HG03460 (cell line): Measurements from ENCODE around the gene OR6B3.

ENCODE experiments used
- ATAC-seq: cut with Tn5 transposase; IDR thresholded peaks from one replicate; pipeline ENCODE4 v1.9.1; 2021; ENCODE audit not compliant: unreplicated experiment

The OR6B3 gene

DNA sequence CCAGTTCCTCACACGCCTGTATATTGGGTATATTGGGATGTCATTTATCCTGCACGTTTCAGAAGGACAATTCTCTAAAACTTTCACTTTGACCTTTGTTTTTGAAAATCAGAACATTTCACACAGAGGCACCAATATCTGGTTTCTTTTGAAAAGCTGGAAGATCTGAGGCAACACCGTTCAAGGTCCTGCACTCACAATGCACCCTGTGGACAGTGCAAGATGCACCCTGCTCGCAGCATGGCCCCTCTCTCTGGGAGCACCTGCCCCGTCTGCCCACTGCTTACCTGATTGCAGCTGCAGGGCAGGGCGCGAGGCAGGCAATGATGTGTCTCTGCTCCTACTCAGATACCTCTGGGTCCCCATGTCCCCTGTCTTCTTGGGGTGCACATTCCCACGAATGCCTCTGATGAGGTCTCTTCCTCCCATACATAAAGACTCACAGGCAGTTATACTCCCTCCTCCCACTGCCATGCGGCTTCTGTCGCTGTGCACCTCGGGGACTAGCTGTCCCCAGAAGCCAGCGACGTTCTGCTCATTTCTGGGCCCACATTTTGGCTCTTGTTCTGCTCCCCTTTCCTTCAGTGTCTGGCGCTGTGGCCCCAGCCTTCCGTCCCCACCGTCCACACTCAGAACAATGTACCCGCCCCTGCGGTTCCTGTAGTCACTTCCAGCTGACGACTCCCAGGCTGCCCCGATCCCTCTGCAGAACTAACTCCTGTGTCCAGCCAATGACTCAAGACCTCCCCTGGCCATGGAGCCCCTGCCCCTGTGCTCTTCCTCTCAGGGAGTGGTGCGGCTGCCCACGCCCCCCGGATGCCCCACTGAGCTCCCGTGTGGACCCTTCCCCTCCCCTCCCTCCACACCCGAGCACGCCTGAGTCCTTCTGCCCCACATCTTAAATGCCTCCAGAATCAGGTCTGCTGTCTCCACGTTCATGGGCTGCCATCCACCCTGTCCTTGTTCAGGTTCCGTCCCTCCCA is at the start of gene OR6B3:
Gene OR6B3, minus strand, starts transcription at position 349 of the 983 bp plus-strand sequence.
- ATAC-seq = no peak

DNA sequence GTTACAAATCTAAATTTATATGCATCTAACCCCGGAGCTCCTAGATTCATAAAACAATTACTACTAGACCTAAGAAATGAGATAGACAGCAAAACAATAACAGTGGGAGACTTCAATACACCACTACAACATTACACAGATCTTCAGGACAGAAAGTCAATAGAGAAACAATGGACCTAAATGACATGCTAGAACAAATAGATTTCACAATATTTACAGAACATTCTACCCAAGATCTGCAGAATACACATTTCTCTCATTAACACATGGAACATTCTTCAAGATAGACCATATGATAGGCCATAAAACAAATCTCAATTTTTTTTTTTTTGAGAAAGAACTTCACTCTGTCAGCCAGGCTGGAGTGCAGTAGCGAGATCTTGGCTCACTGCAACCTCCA is 45.0 kb upstream of the OR6B3 start:
- ATAC-seq = no peak

DNA sequence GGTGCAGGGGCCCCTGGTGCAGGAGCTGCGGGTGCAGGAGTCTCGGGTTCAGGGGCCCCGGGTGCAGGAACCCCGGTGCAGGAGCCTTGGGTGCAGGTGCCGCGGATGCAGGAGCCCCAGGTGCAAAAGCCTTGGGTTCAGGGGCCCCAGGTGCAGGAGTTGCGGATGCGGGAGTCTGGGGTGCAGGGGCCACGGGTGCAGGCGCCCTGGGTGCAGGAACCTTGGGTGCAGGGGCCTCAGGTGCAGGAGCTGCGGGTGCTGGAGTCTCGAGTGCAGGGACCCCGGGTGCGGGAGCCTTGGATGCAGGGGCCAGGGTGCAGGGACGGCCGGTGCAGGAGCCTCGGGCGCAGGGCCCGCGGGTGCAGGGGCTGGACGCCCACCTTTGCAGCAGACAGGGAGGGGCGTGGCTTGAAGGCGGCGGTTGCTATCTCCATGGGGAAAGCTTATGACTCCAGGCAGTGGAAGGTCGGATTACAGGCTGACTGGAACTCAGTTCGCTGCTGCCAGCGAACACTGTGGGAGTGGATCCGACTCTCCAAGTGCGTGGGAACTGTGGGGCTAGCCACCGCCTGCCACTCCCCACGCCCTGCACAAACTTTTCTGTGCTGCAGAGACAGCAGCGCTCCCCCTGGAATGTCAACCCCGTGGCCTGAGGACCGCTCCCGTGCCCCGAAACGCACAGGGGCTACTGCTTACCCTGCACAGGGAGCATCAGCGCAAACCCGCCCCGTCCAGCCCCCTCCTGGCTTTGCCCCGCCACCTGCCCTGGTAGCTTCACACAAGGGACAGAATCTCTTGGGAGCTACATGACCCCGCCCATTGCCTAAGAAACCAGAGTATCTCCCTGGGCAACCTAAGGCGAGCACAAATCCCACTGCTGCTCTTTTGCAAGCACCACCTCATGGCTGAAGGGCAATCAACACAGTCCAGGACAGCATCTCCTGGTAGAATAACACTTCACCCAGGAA is 42.5 kb upstream of the OR6B3 start:
- no peak for ATAC-seq

DNA sequence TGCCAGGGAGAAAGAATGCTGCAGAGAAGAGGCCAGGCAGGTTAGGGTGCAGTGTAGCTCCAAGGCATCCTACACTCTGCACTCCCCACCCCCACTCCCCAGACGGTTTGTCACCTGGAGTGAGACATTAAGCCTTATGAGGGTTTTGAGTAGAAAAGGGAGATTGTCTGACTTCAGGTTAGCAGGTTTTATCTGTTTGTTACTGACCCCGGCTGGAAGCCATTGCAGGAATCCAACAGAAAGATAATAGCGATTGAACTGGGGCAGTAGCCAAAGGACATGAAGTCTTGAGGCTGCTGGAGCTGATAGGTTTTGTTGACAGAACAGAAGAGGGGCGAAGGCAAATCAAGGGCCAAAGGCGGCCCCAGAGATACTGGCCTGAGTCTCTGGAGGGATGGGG is 36.0 kb upstream of the OR6B3 start:
- no peak for ATAC-seq

DNA sequence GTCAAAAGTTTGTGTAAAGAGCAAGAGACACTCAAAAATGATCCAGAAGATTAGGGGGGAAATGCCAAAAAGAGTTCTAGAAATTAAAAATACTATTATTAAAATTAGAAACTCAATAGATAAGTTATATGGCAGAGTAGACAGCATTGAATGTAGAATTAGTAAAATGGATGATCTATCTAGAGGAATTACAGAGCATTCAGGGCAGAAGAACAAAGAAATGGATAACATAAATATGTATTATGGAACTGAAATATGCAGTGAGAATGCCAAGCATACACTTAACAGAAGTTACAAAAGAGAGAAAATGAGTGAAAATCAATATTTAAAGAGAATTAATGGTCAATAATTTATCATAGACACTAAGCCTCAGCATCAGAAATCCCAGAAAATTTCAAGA is 33.2 kb upstream of the OR6B3 start:
- no peak for ATAC-seq

DNA sequence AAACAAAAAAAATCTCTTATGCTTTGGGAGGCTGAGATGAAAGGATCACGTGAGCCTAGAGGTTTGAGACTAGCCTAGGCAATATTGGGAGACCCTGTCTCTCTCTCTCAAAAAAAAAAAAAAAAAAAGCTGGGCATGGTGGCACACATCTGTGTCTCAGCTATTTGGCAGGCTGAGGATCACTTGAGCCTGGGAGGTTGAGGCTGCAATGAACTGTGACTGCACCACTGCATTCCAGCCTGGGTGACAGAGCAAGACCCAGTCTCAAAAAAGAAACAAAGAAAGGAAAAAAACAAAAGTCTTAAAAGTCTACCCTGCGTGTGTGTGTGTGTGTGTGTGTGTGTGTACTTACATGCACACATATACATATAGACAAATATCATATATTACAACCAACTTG is 25.3 kb upstream of the OR6B3 start:
- no peak for ATAC-seq

DNA sequence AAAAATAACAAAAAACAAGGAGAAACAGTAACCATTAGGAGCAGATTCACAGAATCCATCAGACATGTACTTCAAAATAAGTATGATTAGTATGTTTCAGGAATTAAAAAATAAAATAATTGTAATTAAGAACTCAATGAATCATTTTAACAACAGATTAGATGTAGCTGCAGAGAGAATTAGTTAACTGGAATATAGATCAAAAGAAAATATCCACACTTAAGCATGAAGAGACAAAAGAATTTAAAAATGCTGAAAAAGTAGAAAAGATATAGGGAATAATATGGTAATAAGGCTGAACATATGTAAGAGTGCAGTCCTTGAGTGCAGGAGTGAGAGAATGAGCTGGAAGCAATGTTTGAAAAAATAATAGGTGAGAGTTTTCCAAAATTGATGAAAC is 24.1 kb upstream of the OR6B3 start:
- ATAC-seq = no peak

DNA sequence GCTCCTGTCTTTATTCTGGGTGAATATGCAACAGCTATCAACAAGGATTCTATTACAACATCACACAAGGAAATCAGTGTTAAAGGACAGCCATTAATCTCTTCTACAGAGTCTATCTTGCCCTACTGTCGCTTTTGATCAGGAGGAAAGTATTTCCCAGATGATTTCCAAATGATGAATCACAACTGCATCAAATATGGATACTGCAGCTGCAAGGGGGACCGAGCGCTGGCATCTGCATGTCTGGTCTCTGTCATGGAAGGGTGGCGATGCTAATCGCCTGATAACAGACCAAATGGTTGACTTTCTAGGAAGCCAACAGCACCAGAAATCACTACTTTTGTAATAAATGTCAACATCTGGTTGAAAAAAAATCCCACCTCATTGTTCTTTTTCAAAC is 21.2 kb upstream of the OR6B3 start:
- ATAC-seq = no peak

DNA sequence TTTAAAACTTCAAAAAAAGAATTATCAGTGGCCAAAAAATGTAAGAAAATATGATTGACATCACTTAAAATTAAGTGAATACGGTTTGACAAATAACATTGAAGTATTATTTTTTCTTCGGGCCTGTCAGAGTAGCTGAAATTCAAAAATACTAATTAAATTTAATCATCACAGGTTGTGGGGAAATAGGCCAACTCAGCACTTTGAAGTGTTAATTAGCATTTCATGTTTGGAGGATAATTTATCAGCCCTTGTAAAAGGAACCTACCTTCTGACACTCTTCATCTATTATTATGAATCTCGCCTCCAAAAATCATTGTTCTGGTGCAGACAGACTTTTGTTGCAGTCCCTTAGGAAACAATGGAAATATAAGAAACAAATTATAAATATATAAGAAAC is 17.6 kb upstream of the OR6B3 start:
- no peak for ATAC-seq

DNA sequence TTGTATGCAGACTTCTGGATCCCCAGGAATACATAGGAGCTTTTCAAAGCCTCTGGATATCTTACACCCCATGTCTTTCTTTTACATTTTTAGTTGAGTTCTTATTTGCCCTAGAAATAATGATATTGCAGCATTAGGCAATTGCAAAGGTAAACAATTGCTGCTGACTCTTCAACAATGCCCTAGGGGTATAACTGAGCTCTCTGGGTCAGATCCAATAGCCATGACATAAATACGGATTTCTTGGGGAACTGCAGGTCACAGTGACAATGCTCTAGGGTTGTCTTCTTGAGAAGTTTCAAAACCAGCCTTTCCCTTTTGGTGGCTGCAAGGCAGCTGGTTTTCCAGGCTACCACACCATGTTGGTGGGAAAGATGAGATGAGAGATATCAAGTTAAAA is 16.5 kb upstream of the OR6B3 start:
- no peak for ATAC-seq

DNA sequence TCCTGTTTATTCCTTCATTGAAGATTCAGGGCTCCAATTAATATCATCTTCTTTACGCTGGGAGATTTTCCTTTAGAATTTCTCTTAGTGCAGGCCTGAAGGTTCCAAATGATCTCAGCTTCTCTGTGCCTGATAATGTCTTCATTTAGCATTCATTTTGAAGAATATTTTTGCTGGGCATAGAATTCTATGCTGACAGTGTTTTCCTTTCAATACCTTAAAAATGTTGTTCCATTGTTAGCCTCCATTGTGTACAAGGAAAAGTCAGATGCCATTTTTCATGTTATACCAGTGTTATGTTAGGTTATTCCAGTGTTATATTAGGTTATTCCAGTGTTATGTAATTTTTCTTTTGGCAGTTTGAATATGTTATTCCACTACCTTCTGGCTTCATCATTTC is 14.9 kb upstream of the OR6B3 start:
- no peak for ATAC-seq

DNA sequence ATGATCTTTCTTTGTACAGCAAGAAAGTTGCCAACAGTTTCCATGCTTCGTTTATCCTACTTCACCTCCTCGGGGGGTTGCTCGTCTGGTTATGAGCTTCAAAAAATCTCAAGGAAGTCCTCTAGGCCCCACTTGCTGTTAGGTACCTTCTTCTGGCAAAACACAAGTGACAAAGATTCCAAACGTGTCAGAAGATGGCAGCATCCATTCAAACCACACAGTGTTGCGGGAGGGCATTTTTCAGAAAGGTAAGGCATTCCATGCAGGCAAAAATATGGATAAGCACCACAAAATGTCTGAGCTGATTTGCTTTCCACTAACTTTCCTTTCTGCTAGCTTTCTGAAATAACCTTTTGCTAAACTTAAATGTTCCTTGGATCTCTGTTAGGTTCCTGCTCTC is 13.2 kb upstream of the OR6B3 start:
- ATAC-seq = no peak

DNA sequence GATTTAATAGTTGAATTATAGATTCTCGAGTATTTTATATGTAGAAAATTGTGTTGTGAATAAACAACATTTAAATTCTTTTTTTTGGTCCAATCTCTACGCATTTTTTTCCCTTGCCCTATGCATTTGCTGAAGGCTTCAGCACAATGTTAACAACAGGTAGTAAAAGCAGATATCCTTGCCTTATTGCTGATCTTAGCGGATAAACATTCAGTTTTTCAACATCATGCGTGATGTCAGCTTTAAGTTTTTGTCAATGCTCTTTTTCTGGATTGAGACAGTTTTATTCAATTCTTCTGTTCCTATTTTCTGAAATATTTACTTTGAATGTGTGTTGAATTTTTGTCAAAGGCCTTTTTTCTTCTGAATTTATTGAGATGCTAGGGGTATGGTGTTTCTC is 11.6 kb upstream of the OR6B3 start:
- no peak for ATAC-seq

DNA sequence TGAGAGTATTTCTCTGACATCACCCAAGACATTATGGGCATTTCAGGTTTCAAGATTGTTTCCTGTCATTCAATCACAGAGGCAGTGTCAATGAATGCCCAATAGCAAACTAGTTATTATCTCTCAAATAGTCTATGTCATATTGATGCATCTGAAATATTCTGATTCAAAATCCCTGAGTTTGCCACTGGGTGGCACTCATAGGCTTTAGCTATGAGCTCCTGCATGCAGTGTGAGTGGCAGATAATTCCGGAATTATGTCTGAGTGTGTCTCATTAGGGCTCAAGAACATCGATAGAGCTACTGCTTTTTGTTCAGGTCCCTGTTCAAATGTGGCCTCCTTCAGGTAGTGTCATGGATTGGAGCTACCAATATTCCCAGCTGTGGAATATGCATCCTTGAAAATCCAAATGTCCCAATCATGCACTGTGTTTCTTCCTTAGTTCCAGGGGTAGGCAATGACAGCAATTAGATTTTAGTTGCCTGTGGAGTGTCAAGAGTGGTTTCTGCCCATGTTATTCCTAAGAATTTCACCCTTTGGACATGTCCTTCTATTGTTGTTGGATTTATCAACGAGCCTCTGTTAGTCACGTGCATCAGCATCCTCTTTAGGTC is 7.8 kb upstream of the OR6B3 start:
- ATAC-seq = no peak

DNA sequence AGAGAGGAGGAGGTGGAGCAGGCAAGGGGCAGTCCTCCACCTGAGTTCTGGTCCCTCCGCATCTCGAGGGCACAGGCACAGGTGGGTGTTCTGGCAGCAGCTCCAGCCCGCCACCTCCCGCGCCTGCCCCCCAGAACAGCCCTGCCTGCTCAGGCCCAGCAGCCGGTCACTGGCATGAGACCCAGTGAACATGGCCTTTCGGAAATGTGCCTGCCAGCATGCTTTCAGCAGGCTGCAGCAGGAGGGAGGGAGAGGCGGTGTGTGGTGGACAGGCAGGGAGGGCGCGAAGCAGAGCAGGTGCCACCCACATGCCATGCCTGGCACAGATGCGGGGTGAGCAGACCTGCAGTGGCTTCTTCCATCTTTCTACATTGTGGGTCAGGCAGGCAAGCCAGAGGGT is 3.4 kb upstream of the OR6B3 start:
- ATAC-seq = no peak

DNA sequence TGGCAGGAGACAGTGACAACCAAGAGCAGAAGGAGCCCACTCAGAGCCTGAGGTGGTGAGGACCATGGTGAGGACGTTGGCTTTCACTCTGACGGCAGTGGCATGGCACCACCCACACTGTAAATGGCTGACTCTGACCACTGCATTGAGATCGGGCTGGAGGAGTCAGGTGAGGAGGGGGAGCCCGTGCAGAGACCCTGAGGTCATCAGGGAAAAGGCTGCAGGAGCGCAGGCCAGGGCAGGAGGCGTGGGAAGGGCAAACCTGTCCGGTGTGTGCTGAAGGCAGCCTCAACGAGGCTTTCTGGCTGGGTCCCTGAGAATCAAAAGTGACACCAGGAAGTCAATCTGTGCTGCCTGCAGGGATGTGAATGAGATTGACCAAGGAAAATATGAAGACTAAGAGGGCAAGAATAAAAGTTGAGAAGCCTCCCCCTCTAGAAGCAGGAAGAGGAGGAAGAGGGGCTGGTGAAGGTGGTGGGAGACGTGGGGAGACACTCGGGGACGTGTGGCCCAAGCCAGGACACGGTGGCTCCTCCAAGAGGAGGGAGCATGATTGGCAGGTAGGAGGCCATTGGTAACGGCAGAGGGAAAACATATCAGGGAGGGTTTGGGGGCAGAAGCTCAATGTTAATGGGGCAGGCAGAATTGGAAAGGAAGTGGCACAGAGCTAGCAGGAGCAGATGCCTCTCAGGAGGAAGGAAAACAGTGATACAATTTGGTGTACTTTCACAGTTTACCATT is 2.0 kb upstream of the OR6B3 start:
- no peak for ATAC-seq

DNA sequence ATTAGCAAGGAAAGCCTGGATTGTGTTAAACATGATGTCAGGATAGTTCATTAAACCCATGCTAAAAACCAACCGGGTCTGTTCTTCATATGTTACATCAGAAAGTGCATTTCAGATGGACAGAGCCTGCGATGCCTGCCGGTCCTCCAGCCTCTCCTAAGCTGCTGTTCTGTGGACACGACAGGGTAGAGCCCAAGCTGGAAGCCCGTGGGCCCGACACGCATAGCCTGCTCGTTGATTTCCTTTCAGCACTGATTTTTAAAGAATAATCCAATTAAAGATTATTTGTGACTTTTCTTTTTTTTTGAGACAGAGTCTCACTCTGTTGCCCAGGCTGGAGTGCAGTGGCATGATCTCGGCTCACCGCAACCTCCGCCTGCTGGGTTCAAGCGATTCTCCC is 797 bp downstream of the OR6B3 start:
- ATAC-seq = no peak

DNA sequence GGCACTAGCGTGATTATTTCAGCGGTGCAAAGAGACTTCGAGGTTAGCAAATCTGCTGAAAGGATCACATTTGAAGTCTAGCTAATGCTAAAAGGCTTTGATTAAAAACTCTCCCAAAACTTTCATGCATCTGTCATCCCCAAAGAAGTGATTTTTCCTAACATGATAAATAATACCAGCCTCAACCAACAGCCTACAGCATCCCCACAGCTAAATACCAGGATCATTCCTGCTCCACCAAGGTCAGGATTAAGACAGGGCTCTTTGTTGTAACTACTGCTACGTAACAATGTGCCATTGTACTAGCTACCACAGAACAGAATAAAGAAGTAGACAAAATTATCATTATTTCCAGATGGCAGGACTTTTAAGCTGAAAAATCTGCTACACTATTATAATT is 1.6 kb downstream of the OR6B3 start:
- no peak for ATAC-seq

DNA sequence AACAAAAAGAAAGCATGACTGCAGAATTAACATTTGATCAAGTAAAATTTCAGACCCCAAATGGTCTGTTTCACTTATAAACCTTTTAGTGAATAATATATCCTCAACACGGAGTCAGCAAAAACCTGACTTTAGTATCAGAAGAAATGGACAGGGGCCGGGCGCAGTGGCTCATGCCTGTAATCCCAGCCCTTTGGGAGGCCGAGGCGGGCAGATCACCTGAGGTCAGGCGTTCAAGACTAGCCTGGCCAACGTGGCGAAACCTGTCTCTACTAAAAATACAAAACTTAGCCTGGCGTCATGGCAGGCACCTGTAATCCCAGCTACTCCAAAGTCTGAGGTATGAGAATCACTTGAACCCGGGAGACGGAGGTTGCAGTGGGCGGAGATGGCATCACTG is 3.0 kb downstream of the OR6B3 start:
- no peak for ATAC-seq

DNA sequence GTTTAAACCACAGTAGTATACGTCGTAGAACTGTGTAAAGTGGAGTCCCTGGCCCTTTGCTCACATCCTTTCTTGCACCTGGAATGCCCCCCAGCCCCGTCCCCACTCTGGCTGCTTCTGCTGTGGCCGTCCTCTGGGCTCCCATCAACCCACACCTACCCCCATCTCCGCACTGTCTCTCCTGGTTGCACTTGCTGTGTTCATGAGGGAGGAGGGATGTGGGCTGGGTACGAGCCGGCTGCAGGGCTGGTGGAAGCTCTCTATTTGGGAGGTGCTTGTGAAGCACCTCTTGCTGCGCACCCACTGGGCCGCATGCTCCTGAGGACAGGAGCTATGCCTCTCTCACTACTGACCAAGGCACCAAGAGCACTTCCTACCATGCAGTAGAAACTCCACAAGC is 5.1 kb downstream of the OR6B3 start:
- no peak for ATAC-seq

DNA sequence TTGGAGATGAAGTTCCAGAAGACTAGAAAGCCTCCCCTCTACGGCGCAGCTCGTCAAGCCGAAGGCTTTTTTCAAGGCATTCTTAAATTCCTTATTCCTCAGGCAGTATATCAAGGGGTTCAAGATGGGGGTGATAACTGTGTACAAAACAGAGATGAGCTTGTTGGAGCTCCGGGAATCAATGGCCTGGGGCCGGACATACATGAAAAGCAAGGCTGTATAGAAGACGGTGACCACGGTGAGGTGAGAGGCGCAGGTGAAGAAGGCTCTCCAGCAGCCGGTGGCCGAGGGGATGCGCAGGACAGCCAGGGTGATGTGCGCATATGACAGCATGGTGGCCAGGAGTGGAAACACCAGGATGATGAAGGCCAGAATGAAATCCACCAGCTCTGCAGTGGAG is 8.2 kb downstream of the OR6B3 start:
- ATAC-seq = no peak
